Keratinocyte (primary cell): ENCODE data around the gene CNTNAP2. TPM values are rescaled to one million over a fixed set of nuclear protein-coding genes. Genes with fewer than 3 reads are reported as not detected.

Experiments
- DNase-seq: peaks from one replicate; pipeline ENCODE4 v3.0.0-alpha.2; 2011; ENCODE audit warnings: low read depth, missing footprints, low spot score
- FAIRE-seq: peaks from 2 replicates; lab custom pipeline; 2011; peaks lifted over from hg19 to GRCh38; lab: Jason Lieb, UNC
- H2AFZ ChIP-seq: 2 replicates; pipeline ENCODE4 v1.6.0; 2012; ENCODE audit warnings: low read length, control low read depth, inconsistent platforms; ENCODE audit not compliant: control insufficient read depth
- H3K27ac ChIP-seq: 2 replicates; pipeline ENCODE4 v1.5.1; 2011; ENCODE audit warnings: low read length; ENCODE audit not compliant: control insufficient read depth, insufficient read depth
- H3K27me3 ChIP-seq: 3 replicates; pipeline ENCODE4 v1.6.0; 2011; ENCODE audit warnings: low read length; ENCODE audit not compliant: control insufficient read depth, insufficient read depth; ENCODE audit errors: extremely low read depth
- H3K36me3 ChIP-seq, 2 experiments: 2 replicates in 1 of 2; 3 replicates in 1 of 2; pipeline ENCODE4 v1.5.1; 2011; ENCODE audit warnings: low read length in 2 of 2, mild to moderate bottlenecking in 1 of 2; ENCODE audit not compliant: control insufficient read depth in 2 of 2, insufficient read depth in 2 of 2; ENCODE audit errors: extremely low read depth in 1 of 2
- H3K4me1 ChIP-seq: 3 replicates; pipeline ENCODE4 v1.5.1; 2011; ENCODE audit warnings: low read length; ENCODE audit not compliant: control insufficient read depth, insufficient read depth; ENCODE audit errors: extremely low read depth
- H3K4me2 ChIP-seq: 3 replicates; pipeline ENCODE4 v1.6.0; 2011; ENCODE audit warnings: low read depth, low read length; ENCODE audit not compliant: control insufficient read depth, insufficient read depth; ENCODE audit errors: extremely low read depth
- H3K4me3 ChIP-seq, 3 experiments: fragments of 200-600 bp in 1 of 3; sonication (generic) in 1 of 3; 2 replicates in 2 of 3; 3 replicates in 1 of 3; pipeline ENCODE4 v1.5.1; 2011 to 2016; ENCODE audit warnings: low read length in 3 of 3, mild to moderate bottlenecking in 3 of 3, control low read depth in 2 of 3, inconsistent platforms in 1 of 3, low read depth in 1 of 3, mixed read lengths in 1 of 3, mixed run types in 1 of 3, moderate library complexity in 1 of 3; ENCODE audit not compliant: control insufficient read depth in 2 of 3, insufficient read depth in 2 of 3; ENCODE audit errors: extremely low read depth in 1 of 3
- H3K79me2 ChIP-seq: 2 replicates; pipeline ENCODE4 v1.6.0; 2012; ENCODE audit warnings: low read length; ENCODE audit not compliant: control insufficient read depth, insufficient read depth
- H3K9ac ChIP-seq: 3 replicates; pipeline ENCODE4 v1.6.0; 2011; ENCODE audit warnings: low read length; ENCODE audit not compliant: control insufficient read depth, insufficient read depth; ENCODE audit errors: extremely low read depth
- H3K9me1 ChIP-seq: 3 replicates; pipeline ENCODE4 v1.6.0; 2011; ENCODE audit warnings: low read length; ENCODE audit not compliant: control insufficient read depth, insufficient read depth; ENCODE audit errors: extremely low read depth
- H3K9me3 ChIP-seq: 2 replicates; pipeline ENCODE4 v1.5.1; 2012; ENCODE audit warnings: low read depth, low read length; ENCODE audit not compliant: control insufficient read depth
- H4K20me1 ChIP-seq: 3 replicates; pipeline ENCODE4 v1.6.0; 2011; ENCODE audit warnings: low read length; ENCODE audit not compliant: control insufficient read depth, insufficient read depth; ENCODE audit errors: extremely low read depth
- CTCF ChIP-seq, 3 experiments: IDR thresholded peaks in 1 of 3; conservative IDR thresholded peaks in 1 of 3; optimal IDR thresholded peaks in 1 of 3; 2 replicates in 2 of 3; 3 replicates in 1 of 3; pipeline versions ENCODE3 to v1.5.1; 2011; ENCODE audit warnings: low read length in 3 of 3, mild to moderate bottlenecking in 3 of 3, moderate library complexity in 2 of 3, control low read depth in 1 of 3, inconsistent platforms in 1 of 3; ENCODE audit not compliant: insufficient read depth in 2 of 3; ENCODE audit errors: extremely low read depth in 1 of 3
- EZH2 ChIP-seq: IDR thresholded peaks from one replicate; pipeline ENCODE4 v1.6.1; 2012; ENCODE audit warnings: inconsistent platforms, mild to moderate bottlenecking, low read length, moderate library complexity
- dilution Hi-C: fragments of 300-500 bp; cut with MboI; formaldehyde crosslinking; loops from one replicate; pipeline ENCODE4 v1.7.0; 2020; ENCODE audit warnings: low sequenced_read_pairs; ENCODE audit not compliant: extremely low pct_ligation_motif_present
- polyA plus RNA-seq, 5 experiments: library from polyadenylated mRNA; depleted of rRNA in 3 of 5; stranded (reverse) in 3 of 5; stranded (forward) in 1 of 5; unstranded in 1 of 5; fragments of >200 nt; gene quantifications; 1 replicate in 1 of 5; 2 replicates in 3 of 5; 3 replicates in 1 of 5; pipeline versions ENCODE4 v1.2.1 to v1.2.3, GENCODE V29; 2011 to 2012; ENCODE audit warnings: missing spikeins in 2 of 5, low read depth in 1 of 5, low replicate concordance in 1 of 5

CNTNAP2 gene
- polyA plus RNA-seq, 1 donor (not counting 4 experiments of a cell fraction or from before 2014, with no cell fraction given): 1.4 TPM

GRCh38 chr7:148156233-148156632 is 2039.6 kb downstream of the CNTNAP2 start:
- no peak overlapping the region for H3K9ac ChIP-seq
- H2AFZ ChIP-seq: no peak overlapping the region
- H3K27ac ChIP-seq: no peak overlapping the region
- H3K4me1 ChIP-seq: no peaks in the 10 kb centered on the region
- no peaks in the 10 kb centered on the region for H3K27me3 ChIP-seq
- no peaks in the 10 kb centered on the region for H4K20me1 ChIP-seq
- no peaks in the 10 kb centered on the region for H3K79me2 ChIP-seq
- dilution Hi-C loops: no loop called here
- no peak overlapping the region for H3K4me2 ChIP-seq
- H3K36me3 ChIP-seq: no peaks in the 10 kb centered on the region
- DNase-seq: no peak
- no peaks in the 10 kb centered on the region for H3K9me3 ChIP-seq
- no peak for FAIRE-seq
- no peak overlapping the region for H3K4me3 ChIP-seq
- TF ChIP-seq EZH2 (no peak), CTCF (optimal IDR thresholded peaks at IDR 0.05 in 1 of 3, IDR thresholded peaks at IDR 0.05 in 1 of 3, conservative IDR thresholded peaks at IDR 0.05 in 1 of 3; ENCODE audit: extremely low read depth in 1 of 3, insufficient read depth in 2 of 3, low read length in 3 of 3) (no peak)
- no peaks in the 10 kb centered on the region for H3K9me1 ChIP-seq

- dilution Hi-C loops: no loop called here
- Histone ChIP-seq H3K9me1 (no peaks in the 10 kb centered on the region), H3K4me1 (no peaks in the 10 kb centered on the region), H3K4me2 (no peak overlapping the region), H4K20me1 (no peaks in the 10 kb centered on the region), H3K79me2 (no peaks in the 10 kb centered on the region), H3K36me3 (no peaks in the 10 kb centered on the region), H3K27ac (no peak overlapping the region), H3K4me3 (no peak overlapping the region), H2AFZ (no peak overlapping the region), H3K9me3 (no peaks in the 10 kb centered on the region), H3K27me3 (no peaks in the 10 kb centered on the region), H3K9ac (no peak overlapping the region)
- no peak for DNase-seq
- FAIRE-seq: no peak
- TF ChIP-seq CTCF (optimal IDR thresholded peaks at IDR 0.05 in 1 of 3, IDR thresholded peaks at IDR 0.05 in 1 of 3, conservative IDR thresholded peaks at IDR 0.05 in 1 of 3; ENCODE audit: extremely low read depth in 1 of 3, insufficient read depth in 2 of 3, low read length in 3 of 3) (no peak), EZH2 (no peak)
These were observed 2042.7 kb downstream of the CNTNAP2 start for GRCh38 chr7:148159331-148159730.
